ENCODE results near the gene TXNDC5. TPM values are rescaled to one million over a fixed set of nuclear protein-coding genes. Genes with fewer than 3 reads are reported as not detected.

TXNDC5 gene
- polyA plus RNA-seq, 3 donors: 12.6 to 33.5 (median 21.2) TPM

- Histone ChIP-seq H3K4me1 (ENCODE audit: control insufficient read depth in 1 of 2, insufficient read depth in 2 of 2, low read length in 2 of 2) (peaks cover 9 to 12% of the 10 kb centered on the region in 2 donors), H3K9ac (ENCODE audit: insufficient read depth, low read length, poor library complexity, severe bottlenecking) (no peak overlapping the region), H3K27me3 (ENCODE audit: control insufficient read depth in 2 of 2, insufficient read depth in 2 of 2, low read length in 2 of 2) (peaks cover 0 to 9% of the 10 kb centered on the region in 2 donors), H2AFZ (ENCODE audit: insufficient read depth, low read depth, low read length, poor library complexity, severe bottlenecking) (no peak overlapping the region), H3K9me3 (replicated peaks in 1 of 2; ENCODE audit: control insufficient read depth in 1 of 2, insufficient read depth in 1 of 2, low read length in 2 of 2) (no peaks in the 10 kb centered on the region), H3K79me2 (ENCODE audit: insufficient read depth, low read length) (peaks cover 6% of the 10 kb centered on the region), H3K36me3 (replicated peaks in 1 of 2; ENCODE audit: control insufficient read depth in 1 of 2, insufficient read depth in 2 of 2, low read length in 2 of 2) (no peaks in the 10 kb centered on the region), H3K27ac (ENCODE audit: low read depth in 1 of 2, low read length in 2 of 2) (no peak overlapping the region), H4K20me1 (ENCODE audit: insufficient read depth, low read length) (no peaks in the 10 kb centered on the region), H3K4me2 (replicated peaks; ENCODE audit: extremely low read depth, low read length, poor library complexity, severe bottlenecking) (no peak overlapping the region), H3K4me3 (replicated peaks in 1 of 3; ENCODE audit: low read depth in 2 of 3, low read length in 3 of 3) (no peak overlapping the region)
- Mint-ChIP-seq H3K27ac (no peak overlapping the region), H3K4me1 (peaks cover 9% of the 10 kb centered on the region), H3K36me3 (no peaks in the 10 kb centered on the region), H3K4me3 (no peak overlapping the region), H3K27me3 (ENCODE audit: low read depth in 3 of 3) (peaks cover 0 to 4% (median 2%) of the 10 kb centered on the region in 3 donors), H3K9me3 (no peaks in the 10 kb centered on the region)
- TF ChIP-seq CTCF (IDR thresholded peaks at IDR 0.05): no peak
- intact Hi-C loops (cut with micrococcal nuclease): no loop called here
- DNase-seq: no peak
- WGBS (ENCODE audit: insufficient coverage): 93% methylated on average over 5 of the region's 5 CpGs
These were observed 3.7 kb upstream of the TXNDC5 start for GRCh38 chr6:7914311-7914710.

GRCh38 chr6:7912736-7913517 is 2.3 kb upstream of the TXNDC5 start:
- intact Hi-C loops (cut with micrococcal nuclease): no loop called here
- Histone ChIP-seq H2AFZ (ENCODE audit: insufficient read depth, low read depth, low read length, poor library complexity, severe bottlenecking) (no peak overlapping the region), H3K4me3 (replicated peaks in 1 of 3; ENCODE audit: low read depth in 2 of 3, low read length in 3 of 3) (no peak overlapping the region), H3K4me1 (ENCODE audit: control insufficient read depth in 1 of 2, insufficient read depth in 2 of 2, low read length in 2 of 2) (peaks cover 12 to 16% of the 10 kb centered on the region in 2 donors), H3K27me3 (ENCODE audit: control insufficient read depth in 2 of 2, insufficient read depth in 2 of 2, low read length in 2 of 2) (peaks cover 0 to 9% of the 10 kb centered on the region in 2 donors), H3K4me2 (replicated peaks; ENCODE audit: extremely low read depth, low read length, poor library complexity, severe bottlenecking) (no peak overlapping the region), H3K9me3 (replicated peaks in 1 of 2; ENCODE audit: control insufficient read depth in 1 of 2, insufficient read depth in 1 of 2, low read length in 2 of 2) (no peaks in the 10 kb centered on the region), H3K9ac (ENCODE audit: insufficient read depth, low read length, poor library complexity, severe bottlenecking) (no peak overlapping the region), H4K20me1 (ENCODE audit: insufficient read depth, low read length) (no peaks in the 10 kb centered on the region), H3K79me2 (ENCODE audit: insufficient read depth, low read length) (peaks cover 20% of the 10 kb centered on the region), H3K27ac (ENCODE audit: low read depth in 1 of 2, low read length in 2 of 2) (no peak overlapping the region), H3K36me3 (replicated peaks in 1 of 2; ENCODE audit: control insufficient read depth in 1 of 2, insufficient read depth in 2 of 2, low read length in 2 of 2) (no peaks in the 10 kb centered on the region)
- WGBS (ENCODE audit: insufficient coverage): 96% methylated on average over 8 of the region's 8 CpGs
- Mint-ChIP-seq H3K27me3 (ENCODE audit: low read depth in 3 of 3) (peaks cover 0 to 4% (median 0%) of the 10 kb centered on the region in 3 donors), H3K36me3 (no peaks in the 10 kb centered on the region), H3K27ac (no peak overlapping the region), H3K4me1 (peaks cover 12% of the 10 kb centered on the region), H3K4me3 (no peak overlapping the region), H3K9me3 (no peaks in the 10 kb centered on the region)
- no peak for TF ChIP-seq CTCF (IDR thresholded peaks at IDR 0.05)
- no peak for DNase-seq
